Fibroblast of skin of right biceps (primary cell): Measurements from ENCODE around the gene INPP5F.

Experiments
- DNase-seq: peaks from one replicate; pipeline ENCODE4 v3.0.0-alpha.2; 2013

INPP5F gene

GRCh38 chr10:119871881-119872609, 146.2 kb downstream of the INPP5F start:
- peak; percentile 26 for DNase-seq

DNA sequence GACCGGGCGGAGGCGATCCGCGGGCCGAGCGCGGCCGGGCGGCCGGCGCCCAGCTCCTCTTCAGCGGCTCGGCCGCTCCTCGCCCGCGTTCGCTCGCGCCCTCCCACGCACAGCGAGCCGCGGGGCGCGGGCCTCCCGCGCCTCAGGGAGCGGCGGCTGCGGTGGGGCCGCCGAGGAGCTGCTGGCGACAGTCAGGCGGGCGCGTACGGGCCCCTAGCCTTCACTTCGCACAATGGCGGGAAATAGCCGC, 146.7 kb downstream of the INPP5F start, which contains the start of gene MCMBP:
Gene MCMBP (minus strand): TSS at position 234 of the 250 bp plus-strand sequence. CDS start 259 bp downstream, outside the sequence.
- DNase-seq: no peak

DNA sequence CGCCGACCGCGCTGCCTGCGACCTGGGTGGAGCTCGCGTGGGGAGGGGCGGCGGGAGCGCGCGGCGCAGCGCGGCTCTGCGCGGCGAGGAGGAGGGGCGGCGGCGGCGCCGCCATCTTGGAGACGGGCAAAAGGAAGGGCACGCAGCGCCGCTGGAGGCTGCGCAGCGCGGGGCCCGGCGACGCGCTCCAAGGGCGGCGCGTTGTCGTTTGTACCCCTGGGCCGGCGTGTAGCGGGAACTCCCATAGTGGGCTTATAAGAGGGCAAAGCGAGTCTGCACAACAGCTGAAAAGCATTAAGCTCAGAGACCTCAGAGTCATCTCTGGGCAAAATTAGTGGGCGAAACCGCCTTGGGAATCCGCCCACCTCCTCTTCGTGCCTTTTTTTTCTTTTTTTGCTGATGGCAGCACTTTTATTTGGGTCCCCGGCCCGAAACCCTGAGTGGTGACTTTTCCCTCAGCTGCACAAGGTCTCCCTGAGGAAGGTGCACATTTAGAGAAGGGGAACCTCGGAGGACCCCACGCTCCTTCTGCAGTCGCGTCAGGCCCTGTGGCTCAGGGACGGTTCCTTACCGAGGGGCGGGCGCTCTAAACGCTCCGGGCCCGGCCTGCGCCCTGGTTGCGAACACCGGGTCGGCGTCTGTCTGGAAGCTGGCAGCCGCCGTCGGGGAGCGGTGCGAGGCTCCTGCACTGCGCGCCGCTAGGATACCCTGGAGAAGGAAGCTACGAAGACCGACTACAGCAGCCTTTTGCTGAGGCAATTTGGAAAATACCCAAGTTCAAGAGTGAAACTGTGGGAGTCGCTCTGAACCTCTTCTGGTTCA, 147.2 kb downstream of the INPP5F start:
- peak; percentile 90 for DNase-seq

DNA sequence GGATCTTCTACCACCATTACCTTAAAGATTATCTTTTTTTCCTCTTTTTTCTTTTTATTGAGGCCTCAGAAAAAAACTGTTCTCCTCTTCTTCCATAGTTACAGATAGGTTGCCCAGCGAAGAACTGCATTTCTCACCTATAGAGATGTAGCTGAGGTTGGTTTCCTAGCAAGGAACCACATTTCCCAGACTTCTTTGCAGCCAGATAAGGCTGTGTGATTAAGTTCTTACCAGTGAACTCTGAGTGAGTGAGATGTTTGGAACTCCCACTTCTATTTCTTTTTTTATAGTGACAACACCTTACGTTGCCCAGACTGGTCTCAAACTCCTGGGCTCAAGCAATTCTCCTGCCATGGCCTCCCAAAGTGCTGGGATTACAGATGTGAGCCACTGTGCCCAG, 152.7 kb downstream of the INPP5F start:
- no peak for DNase-seq
